NCI-H2171 treated with DMSO at 0.1 percent for 48 hours (cell line): Measurements from ENCODE around the gene CAPN13.

Source experiments
- DNase-seq: peaks from one replicate; lab custom pipeline; 2025; lab: John Stamatoyannopoulos, UW

Gene CAPN13

GRCh38 chr2:30807249-30807648, at the start of gene CAPN13:
TSS of gene CAPN13 (minus strand) at chr2:30807446. CDS start at chr2:30787325, 20,121 bp downstream.
- no peak for DNase-seq

- DNase-seq: no peak
Measured at GRCh38 chr2:30847841-30848240, 40.6 kb upstream of the CAPN13 start.

GRCh38 chr2:30847329-30847728, 40.1 kb upstream of the CAPN13 start:
- DNase-seq: no peak

GRCh38 chr2:30828586-30828985, 21.3 kb upstream of the CAPN13 start:
- no peak for DNase-seq

GRCh38 chr2:30826916-30827315, 19.7 kb upstream of the CAPN13 start:
- no peak for DNase-seq

- DNase-seq: no peak
Measured at GRCh38 chr2:30826481-30826880, 19.2 kb upstream of the CAPN13 start.

- DNase-seq: no peak
Measured at GRCh38 chr2:30823452-30823851, 16.2 kb upstream of the CAPN13 start.

- no peak for DNase-seq
Measured at GRCh38 chr2:30821960-30822359, 14.7 kb upstream of the CAPN13 start.

GRCh38 chr2:30820381-30821055, 13.3 kb upstream of the CAPN13 start:
- DNase-seq: no peak

- DNase-seq: no peak
Measured at GRCh38 chr2:30809938-30810337, 2.7 kb upstream of the CAPN13 start.

GRCh38 chr2:30808695-30809094, 1.4 kb upstream of the CAPN13 start:
- DNase-seq: no peak

GRCh38 chr2:30803281-30803680, 4.0 kb downstream of the CAPN13 start:
- no peak for DNase-seq

- DNase-seq: no peak
Measured at GRCh38 chr2:30802611-30803010, 4.6 kb downstream of the CAPN13 start.

- no peak for DNase-seq
Measured at GRCh38 chr2:30801821-30802455, 5.3 kb downstream of the CAPN13 start.

GRCh38 chr2:30800159-30800558, 7.1 kb downstream of the CAPN13 start:
- DNase-seq: no peak

GRCh38 chr2:30799366-30799765, 7.9 kb downstream of the CAPN13 start:
- no peak for DNase-seq

- no peak for DNase-seq
Measured at GRCh38 chr2:30798536-30798991, 8.7 kb downstream of the CAPN13 start.

GRCh38 chr2:30797381-30798015, 9.7 kb downstream of the CAPN13 start:
- no peak for DNase-seq

- no peak for DNase-seq
Measured at GRCh38 chr2:30796699-30797098, 10.5 kb downstream of the CAPN13 start.

- DNase-seq: no peak
Measured at GRCh38 chr2:30792521-30792920, 14.7 kb downstream of the CAPN13 start.

GRCh38 chr2:30790879-30791278, 16.4 kb downstream of the CAPN13 start:
- no peak for DNase-seq

- no peak for DNase-seq
Measured at GRCh38 chr2:30789670-30790210, 17.5 kb downstream of the CAPN13 start.
